GM21367 (cell line): Measurements from ENCODE around the gene CLIC3.
"Not testable (repeated sequence)": the region's sequence is repeated elsewhere in the genome, so short reads cannot be mapped to it uniquely, and the experiment has no call there.

ENCODE experiments used
- ATAC-seq: cut with Tn5 transposase; IDR thresholded peaks from one replicate; pipeline ENCODE4 v1.9.1; 2021; ENCODE audit not compliant: unreplicated experiment

The CLIC3 gene

DNA sequence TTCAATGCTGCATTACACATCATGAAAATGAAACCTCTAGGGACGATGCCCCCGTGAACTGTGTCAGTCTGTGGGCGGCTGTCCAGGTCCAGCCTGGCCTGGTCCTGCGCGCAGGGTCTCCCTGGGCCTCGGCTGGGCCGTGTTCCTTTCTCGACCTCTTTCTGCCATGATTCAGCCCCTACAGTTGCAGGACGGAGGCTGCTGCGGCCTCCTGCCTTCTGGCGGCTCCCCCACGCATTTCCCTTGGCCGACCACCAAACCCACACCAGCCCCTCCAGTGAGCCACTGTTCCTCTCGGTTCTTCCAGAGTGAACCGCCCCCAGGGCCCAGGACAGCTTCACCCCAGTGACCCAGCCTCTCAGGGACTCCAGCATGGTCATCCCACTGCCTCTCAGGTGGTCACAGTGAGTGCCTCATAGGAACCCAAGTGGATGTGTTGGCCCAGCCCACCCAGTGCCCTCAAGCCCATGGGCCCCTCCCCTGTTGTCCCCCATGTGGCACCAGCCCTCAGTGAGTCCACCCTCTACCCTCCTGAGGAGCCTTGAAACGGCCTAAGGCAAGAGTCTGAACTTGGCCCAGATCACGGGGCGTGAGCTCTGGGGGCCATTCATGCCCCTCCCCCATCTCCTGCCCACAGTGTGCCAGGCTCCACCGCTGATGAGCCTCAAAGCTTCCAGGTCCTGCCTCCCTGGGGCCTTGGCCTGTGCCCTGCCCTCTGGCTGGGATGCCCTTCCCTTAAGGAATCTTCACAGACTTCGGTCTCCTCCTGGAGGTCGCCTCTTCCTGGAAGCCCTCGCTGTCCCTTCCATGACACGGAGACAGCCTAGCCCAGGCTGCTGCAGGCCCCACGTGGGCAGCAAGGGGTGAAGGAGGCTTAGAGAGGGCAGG is 10.0 kb upstream of the CLIC3 start:
- ATAC-seq: no peak

DNA sequence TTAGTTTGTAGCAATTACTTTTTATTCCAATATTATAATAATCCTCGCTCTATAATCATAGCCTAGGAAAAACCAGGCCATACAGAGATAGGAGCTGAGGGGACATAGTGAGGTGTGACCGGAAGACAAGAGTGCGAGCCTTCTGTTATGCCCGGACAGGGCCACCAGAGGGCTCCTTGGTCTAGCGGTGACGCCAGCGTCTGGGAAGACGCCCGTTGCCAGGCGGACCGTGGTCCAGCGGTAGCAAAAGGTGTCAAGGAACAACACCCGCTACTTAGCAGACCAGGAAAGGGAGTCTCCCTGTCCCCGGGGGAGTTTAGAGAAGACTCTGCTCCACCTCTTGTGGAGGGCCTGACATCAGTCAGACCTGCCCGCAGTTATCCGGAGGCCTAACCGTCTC is 7.9 kb upstream of the CLIC3 start:
- not testable (repeated sequence) for ATAC-seq

GRCh38 chr9:137002646-137003041 is 6.3 kb upstream of the CLIC3 start:
- ATAC-seq: no peak

DNA sequence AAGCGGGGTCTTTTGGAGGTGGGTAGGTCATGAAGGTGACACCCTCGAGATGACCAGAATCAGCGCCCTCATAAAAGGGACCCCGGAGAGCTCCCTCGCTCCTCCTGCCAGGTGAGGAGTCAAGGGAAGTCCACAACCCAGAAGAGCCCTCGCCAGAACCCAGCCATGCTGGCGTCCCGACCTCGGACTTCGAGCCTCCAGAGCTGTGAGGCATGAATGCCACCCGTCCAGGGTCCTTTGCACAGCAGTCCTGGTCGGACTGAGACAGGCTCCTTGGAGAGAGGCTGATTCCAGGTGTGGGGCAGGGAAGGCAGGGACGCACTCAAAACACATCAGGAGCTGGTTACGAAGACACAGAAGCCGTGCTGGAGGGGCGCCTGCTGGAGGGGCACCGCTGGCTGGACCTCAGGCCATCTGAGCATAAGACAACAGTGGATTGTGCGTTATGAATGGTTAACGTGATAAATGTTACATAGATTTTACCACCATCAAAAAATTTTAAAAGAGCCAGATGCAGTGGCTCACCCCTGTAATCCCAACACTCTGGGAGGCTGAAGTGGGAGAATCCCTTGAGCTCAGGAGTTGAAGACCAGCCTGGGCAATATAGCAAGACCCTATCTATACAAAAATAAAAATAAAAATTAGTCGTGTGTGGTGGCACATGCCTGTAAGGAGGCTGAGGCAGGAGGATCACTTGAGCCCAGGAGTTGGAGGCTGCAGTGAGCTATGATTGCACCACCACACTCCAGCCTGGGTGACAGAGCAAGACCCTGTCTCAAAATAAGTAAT is 5.7 kb upstream of the CLIC3 start:
- no peak for ATAC-seq

DNA sequence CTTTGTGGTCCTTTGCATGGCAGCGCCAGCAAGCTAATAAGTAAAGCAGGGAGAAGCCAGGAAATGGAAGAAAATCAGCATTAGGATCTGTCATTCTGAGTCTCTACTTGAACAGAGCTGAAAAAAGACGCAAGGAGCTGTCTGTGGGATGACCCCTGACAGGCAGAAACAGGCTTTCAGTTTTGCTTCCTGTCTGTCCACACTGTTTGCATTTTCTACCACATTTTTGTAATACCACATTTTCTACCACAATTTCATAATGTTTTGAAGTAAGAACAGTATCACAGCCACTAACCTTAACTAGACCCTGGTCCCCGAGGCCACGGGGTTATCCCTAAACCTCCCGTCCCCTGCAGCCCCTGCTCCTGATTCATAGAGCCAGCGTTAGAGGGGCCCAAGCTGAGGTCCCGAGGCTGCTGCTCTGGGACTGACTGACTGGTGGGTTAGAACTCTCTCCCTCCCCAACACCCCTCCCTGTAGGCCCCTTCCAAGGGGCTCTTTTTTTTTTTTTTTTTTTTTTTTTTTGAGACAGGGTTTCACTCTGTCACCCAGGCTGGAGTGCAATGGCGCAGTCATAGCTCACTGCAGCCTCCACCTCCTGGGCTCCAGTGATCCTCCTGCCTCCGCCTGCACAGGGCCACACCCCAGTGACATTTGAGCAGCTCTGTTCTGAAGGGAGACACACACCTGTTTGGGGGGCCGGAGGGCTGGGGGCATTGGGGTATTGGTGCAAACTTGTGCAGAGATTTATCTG is 4.0 kb upstream of the CLIC3 start:
- ATAC-seq: peak; percentile 57

- ATAC-seq: no peak
Observed at GRCh38 chr9:136997830-136998234, 1.5 kb upstream of the CLIC3 start.

DNA sequence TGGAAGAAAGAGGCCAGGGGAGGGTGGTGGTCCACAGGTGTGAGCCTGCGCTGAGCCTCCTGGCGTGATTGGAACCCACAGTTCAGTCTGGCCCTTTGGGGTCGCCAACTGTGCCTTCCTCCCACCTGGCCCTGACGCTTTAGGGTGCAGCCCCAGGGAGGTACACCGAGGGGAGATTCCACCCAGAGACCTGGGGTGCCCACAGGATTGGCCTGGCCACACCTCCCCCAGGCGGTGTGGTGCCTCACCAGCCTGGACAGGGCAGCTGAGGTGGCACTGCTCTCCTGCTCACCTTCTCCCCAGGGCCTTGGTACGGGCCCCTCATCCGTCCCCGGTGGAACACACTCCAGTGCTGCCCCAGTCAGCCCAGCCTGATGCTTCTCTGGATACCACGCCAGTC is 1.0 kb upstream of the CLIC3 start:
- ATAC-seq: no peak

DNA sequence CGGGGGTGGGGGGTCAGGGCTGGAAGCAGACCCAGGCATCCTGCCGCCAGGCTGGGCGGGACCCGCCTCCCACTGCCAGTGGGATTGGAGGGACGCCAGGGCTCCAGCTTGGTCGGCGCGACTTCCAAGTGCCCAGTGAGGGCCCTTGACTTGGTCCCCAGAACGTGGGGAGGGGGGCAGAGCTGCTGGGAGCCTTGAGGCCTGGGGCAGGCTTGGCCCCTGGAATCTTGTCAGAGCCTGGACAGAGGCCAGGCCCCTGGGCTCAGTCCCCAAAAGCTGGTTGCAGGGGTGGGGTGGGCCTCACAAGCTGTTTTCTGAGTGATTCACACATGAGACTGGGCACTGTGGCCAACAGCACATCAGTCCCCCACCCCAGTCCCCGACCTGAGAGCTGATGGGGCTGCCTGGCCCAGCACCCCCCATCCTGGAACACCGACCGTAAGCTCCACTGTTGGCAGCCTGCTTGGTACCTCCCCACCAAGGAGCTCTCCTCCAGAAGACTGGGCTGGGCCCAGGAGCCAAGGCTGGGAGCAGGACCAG is 526 bp downstream of the CLIC3 start:
- ATAC-seq: no peak

- ATAC-seq: no peak
Observed at GRCh38 chr9:136995362-136995761, 1.0 kb downstream of the CLIC3 start.

DNA sequence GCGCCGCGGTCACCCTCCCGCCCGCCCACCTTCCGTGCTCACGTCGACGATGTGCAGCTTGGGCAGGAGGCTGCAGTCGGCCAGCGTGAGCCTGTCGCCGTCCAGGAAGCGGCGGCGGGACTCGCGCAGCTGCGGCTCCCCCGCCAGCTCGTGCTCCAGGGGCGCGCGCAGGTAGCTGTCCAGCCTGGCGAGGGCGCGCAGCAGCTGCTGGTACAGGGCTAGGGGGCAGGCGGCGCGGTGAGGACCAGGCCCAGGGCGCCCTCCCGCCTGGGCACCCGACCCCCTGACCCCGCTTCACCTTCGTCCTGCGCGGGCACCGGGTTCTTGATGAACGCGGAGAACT is 1.5 kb downstream of the CLIC3 start:
- ATAC-seq: no peak

DNA sequence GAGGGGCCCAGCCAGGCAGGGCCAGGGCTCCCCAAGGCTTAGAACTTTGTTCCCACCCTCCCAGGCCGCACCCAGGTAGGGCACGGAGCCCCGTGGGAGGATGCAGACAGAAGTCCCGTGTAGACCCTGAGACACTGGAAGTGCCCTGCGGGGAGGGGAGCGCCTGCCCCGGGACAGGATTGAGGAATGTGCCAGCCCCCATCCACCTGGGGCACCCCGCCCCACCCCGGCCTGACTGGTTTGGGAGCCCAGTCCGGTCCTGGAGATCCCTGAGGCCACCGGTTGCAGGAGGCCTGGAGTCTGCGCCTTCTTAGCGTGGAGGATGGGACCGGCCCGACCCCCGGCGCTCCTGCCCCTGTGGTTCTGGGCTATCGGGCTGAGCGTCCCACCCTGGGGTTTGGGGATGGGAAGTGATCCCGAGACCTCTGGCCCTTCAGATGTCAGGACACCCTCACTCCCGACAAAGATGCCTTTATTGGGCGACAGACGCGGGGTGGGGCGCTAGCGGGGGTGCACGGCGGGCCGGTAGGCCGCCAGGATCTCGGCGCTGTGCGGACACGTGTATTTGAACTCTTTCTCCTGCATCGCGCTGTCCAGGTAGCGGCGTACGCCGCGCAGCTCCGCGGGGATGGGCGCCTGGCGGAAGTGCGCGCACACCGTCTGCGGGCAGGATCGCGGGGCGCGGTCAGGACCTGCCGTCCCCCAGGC is 2.0 kb downstream of the CLIC3 start:
- no peak for ATAC-seq

- no peak for ATAC-seq
Observed at GRCh38 chr9:136992819-136993369, 3.5 kb downstream of the CLIC3 start.

DNA sequence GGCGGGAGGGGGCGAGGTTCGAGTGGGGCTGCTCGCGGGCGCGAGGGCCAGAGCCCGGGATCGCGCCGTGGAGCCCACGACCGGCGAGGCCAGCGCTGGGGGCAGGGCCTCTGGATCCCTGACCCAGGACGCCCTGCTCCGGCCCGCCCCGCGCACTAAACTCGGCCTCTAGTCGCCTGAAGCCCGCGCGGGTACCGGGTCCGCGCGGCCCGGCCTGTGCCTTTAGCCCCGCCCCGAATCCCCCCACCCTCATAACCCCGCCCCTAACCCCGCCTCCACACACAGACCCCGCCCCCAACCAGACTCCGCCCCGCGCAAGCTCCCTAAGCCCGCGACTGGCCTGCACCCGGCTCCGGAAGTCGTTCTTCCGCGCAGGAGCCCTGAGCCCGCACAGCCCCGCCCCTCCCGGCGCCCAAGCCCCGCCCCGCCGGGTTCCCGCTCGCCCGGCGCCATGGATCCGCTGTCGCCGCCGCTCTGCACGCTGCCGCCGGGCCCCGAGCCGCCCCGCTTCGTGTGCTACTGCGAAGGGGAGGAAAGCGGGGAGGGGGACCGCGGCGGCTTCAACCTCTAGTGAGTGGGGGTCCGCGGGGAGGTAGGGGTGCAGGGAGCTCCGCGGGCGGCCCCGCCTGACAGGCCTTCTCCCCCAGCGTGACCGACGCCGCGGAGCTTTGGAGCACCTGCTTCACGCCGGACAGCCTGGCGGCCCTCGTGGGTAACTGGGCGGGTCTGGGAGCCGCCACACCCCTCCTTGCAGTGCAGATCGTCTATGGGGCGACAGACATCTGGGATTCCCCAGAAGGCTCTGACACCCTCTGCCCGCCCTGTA is 4.2 kb downstream of the CLIC3 start, which contains the start of gene PAXX:
PAXX (plus strand) TSS at position 430 of the 826 bp plus-strand sequence; CDS start at position 452, 22 bp downstream.
- ATAC-seq: peak; percentile 66

DNA sequence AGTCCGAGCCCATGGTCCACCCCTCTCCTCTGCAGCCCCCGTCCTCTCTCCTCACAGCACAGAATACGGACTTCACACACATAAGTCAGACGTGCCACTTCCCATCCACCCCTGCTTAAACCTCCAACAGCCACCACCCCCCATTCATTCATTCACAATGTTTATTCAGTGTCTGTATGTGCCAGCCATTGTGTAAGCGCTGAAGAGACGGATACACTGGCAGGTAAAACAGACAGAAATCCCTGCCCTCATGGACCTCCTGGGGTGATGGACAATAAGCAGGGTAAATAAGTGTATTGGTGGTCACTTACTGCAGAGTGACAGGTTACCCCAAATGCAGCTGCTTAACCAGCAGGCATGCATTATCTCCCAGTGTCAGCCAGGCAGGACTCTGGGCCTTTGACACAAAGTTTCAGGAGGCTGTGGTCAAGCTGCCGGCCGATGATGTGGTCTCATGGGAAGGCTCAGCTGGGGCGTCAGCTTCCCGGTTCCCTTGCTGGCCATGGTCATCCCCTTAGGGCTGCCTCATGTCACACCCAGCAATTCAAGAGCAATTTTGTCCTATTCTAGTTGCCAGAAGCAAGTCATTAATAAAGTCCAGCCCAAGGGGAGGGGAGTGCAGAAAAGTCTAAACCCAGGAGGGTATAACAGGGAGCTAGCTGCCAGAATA is 6.0 kb downstream of the CLIC3 start:
- no peak for ATAC-seq

DNA sequence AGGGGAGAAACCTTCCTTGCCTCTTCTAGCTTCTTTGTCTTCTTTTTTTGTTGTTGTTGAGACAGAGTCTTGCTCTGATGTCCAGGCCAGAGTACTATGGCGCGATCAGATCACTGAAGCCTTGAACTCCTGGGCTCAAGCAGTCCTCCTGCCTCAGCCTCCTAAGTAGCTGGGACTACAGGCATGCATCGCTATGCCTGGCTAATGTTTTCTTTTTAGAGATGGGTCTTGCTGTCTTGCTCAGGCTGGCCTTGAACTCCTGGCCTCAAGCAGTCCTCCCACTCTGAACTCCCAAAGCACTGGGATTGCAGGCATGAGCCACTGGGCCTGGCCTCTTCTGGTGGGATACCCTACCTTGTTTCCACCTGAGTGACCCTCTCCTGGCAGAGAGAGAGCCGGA is 7.5 kb downstream of the CLIC3 start:
- no peak for ATAC-seq

- no peak for ATAC-seq
Observed at GRCh38 chr9:136985853-136986252, 10.5 kb downstream of the CLIC3 start.

DNA sequence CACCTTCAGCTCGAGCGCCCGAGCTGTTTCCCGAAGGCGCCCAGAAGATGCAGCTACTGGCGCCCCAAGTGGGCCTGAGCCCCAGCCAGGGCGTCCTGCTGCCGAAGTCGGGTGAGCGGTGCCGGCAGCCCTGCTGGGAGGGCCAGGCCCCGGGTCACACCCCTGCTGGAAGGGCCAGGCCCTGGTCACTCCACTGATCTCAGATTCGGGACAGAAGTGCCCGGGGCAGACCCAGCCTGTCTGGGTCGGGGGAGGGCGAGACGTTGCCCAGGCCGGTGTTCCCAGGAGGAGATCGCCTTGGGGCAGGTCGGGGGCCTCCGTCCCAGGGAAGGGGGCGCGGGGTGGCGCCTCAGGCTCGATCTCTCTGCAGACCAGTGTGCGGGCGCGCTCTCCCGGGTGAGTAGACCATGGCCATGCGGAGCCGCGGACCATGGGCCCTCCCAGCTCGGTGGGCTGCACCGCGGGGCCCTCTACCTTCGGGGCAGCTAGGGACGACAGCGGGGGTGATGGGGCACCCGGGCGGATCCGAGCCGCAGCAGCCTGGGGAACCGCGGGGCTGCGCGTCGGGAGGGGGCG is 11.3 kb downstream of the CLIC3 start:
- no peak for ATAC-seq

DNA sequence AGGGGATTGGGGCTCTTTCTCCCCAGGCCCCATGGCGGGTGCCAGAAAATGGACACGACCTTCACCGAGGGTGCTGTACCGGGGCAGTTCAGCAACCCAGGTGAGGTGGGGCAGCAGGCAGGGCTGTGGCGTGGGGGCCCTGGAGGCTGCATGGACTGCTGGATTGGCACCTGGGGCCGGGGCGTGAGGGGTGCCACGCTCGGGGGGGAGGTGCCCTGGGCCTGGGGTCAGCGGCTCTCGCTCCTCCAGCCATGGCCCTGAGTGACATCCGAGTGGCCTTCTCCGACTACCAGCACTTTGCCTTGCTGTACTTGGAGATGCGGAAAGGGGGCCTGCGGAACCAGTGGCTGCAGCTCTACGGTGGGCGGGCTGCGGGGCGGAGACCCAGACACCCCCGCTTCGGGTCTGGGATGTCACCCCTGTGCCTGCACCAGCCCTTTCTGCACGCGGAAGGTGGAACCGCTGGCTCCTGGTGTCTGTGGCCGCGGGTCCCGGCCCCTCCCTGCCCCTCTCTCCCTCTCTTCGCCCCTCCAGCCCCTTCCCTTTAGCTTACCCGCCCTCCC is 11.8 kb downstream of the CLIC3 start:
- no peak for ATAC-seq
